T1000 (cell line): ENCODE data around the gene LCP2.
"Not testable (repeated sequence)": the region's sequence is repeated elsewhere in the genome, so short reads cannot be mapped to it uniquely, and the experiment has no call there.

Experiments
- DNase-seq: peaks from one replicate; lab custom pipeline; 2025; ENCODE audit warnings: mixed read lengths; lab: John Stamatoyannopoulos, UW

LCP2 gene

DNA sequence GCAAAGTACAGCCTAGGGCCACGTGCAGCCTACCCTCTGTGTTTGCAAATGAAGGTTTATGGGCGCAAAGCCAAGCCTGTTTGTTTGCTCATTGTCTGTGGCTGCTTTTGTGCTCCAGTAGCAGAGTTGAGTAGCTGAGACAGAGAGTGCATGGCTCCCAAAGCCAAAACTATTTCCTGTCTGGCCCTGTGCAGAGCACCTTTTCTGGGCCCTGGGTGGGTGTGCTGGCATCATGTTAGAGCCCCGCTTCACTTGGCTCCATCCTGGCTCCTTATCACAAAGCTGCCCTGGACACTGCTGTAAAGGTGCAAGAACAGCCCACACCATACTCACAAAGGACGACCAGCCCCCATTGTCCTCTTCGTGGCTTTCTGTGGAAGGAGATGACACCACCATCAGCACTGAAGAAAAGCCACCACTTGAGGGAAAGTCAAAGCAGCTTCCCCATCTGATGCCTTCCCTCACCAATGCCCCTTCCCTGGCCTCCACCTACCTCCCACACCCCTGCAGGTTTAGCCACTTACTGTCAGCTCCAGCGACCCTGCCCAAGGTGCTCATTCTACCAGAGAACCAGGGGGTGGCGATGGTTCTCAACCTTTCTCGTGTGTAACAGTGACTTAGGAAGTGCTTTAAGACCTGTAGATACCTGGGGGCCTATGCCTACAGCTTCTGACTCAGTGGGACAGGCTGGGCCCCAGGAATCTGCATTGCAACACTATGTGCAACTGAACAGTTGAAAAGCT lies 23.4 kb downstream of the LCP2 start:
- no peak for DNase-seq

DNA sequence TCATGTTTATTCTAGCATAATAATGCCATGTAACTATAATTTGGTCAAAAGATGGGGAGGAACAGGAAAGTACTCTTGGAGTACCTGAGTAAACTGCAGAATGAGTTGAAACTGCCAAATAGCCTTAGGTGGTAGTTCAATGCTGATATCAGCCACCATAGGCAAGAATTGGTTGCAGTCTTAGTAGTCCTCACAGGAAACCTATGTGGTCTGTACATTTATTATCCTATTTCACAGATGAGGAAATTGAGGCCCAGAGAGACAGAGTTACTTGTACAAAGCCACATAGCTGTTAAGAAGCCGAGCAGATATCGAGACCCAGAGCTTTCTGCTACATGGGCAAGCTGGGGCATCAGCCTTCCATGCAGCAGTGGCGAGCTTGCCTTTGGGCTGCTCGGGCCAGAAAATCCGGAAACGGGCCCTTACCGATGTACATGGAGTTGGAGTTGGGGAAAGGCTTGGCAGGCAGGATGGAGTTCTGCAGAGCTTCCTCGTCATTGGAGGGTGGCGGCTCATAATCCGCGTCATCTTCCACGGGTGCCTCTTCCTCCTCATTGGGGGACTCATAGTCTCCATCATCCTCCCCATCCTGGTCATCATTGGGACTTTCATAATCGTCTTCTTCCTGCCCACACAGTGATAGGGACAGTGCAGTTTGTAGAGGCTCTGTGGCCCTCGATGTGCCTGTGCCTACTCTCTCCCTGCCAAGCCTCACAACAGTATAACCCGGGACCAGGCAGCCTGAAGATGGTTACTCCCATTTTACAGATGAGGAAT lies 27.1 kb downstream of the LCP2 start:
- DNase-seq: no peak

DNA sequence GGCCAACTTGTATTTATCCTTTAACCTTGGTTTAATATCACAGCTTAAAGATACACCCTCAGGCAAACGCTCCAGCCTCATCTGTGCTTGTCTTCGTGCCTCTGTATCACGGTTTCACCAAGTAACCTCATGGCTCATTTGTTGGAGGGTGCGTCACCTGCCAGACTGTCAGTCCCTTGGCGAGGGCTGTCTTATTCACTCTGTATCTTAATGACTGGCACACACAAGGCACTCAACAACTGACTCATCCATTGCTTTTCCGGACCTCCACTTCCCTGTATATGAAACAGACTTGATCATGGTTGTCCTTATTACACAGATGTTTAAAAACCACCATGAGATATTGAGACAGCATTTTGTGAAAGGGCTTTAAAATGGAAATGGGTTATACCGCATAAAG lies 28.0 kb downstream of the LCP2 start:
- no peak for DNase-seq

DNA sequence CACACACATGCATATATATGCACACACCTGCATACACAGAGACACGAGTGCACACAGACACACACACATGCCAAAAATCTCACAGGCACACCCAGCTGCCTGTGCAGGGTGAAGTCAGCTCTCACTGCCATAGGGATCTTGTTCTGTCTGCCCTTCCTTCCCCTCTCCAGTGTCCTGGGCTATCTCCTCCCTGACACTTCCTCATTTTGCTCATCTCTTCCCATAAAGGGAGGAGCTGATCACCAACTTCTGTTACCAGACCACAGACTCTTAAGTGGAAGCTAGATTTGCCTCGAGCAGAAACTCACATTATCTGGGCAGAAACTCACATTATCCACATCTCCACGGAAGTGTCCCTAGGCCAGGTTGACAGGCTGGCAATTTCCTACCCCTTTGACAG lies 28.7 kb downstream of the LCP2 start:
- DNase-seq: no peak

DNA sequence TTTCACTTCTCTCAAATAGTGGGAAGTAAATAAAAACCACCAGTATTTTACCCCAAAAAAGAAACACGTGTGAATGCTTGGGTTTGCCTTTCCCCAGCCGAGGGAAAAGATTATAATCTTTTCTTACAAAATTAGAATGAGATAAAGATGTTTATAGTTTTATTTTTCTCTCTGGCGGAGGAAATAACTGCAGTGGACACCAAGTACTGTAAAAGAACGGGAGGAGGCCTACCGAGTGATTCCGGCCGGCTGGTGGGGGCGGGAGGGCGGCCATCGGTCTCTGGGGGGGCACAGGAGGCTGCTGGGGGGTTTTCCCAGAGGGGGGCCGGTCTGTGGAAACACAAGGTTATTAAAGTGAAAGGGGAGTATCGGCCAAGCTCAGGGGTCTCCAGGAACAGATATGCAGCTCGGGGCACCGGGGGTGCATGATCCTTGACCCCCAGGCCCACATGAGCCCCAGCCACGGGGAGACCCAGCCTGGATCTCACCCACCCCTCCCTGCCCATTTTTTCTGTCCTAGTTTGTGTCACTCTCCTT lies 29.4 kb downstream of the LCP2 start:
- no peak for DNase-seq

DNA sequence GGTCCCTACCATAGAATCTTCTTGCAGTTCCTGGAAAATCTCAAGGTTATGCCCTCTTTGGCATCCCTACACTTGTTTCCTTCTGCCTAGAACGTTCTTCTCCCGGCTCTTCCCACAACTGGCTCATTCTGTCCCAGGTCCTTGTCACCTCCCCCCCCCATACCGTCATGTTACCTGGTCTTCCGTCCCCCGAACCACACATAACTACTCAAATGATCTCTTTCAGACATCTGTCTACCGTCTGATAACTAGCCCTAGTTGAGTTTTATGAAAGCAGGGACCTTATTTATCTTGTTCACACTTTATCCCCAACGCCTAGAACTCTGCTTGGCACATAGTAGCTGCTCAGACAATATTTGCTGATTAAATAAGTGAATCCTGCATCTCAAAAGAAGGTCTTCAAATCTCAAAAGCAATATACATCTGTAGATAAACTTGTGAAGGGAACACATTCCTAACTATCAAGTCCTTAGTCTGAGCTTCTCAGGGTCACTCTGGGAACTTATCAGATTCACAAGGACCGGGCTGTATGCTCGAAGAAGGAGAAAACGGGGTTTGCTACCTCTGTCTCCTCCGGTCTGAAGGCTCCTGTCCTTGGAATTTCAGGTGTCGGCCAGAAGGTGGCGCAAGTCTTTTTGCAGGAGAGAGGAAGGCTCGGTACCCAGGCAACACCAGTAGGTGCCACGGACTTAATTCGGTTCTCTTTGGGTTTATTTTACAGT lies 30.0 kb downstream of the LCP2 start:
- DNase-seq: no peak

GRCh38 chr5:170266570-170267381 lies 30.8 kb downstream of the LCP2 start:
- no peak for DNase-seq

GRCh38 chr5:170265522-170265921 lies 32.1 kb downstream of the LCP2 start:
- DNase-seq: no peak

DNA sequence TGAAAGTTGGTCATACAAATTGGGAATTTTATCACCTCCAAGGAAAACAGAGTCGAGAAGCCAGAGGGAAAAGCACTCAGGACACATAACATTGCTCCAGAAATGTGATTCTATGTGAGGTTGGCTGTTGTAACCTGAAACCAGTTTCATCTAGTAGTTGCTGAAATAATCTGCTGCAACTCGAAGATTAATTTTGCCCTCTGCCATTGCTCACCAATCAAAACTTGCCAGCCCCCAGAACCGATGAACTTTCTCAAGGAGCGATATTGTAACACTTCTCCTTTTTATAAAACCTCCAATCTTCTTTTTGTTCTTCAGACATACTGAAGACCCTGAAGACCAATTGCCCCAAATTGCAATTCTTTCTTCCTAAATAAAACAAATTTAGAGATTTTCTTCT lies 33.7 kb downstream of the LCP2 start:
- no peak for DNase-seq

- DNase-seq: no peak
Measured at GRCh38 chr5:170262061-170263045, 35.2 kb downstream of the LCP2 start.

DNA sequence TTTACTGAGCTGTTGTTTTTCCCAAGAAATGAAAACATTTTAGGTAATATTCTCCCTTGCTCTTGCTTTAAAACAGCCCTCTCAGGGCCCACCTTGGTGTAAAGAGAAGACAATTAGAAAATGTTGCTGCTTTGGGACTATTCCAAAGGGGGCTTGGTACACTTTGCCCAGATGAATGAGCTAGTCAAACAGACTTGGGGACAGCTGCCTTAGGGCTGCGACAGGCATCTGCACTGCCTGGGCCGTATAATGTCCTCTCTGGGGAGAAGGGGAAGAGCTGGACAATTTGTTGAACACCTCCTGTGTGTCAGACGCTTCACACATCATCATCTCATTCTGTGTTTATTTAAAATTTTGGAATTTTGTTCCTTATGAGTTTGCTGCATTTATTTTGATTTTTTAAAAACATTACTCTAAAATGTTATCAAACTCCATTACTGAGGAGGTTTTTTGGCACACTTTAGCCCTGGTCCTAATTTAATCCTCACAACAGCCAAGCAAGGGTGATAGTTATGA lies 36.0 kb downstream of the LCP2 start:
- DNase-seq: no peak

- DNase-seq: no peak
Measured at GRCh38 chr5:170257370-170257769, 40.2 kb downstream of the LCP2 start.

GRCh38 chr5:170256571-170256970 lies 41.0 kb downstream of the LCP2 start:
- no peak for DNase-seq

GRCh38 chr5:170254056-170254455 lies 43.5 kb downstream of the LCP2 start:
- no peak for DNase-seq

DNA sequence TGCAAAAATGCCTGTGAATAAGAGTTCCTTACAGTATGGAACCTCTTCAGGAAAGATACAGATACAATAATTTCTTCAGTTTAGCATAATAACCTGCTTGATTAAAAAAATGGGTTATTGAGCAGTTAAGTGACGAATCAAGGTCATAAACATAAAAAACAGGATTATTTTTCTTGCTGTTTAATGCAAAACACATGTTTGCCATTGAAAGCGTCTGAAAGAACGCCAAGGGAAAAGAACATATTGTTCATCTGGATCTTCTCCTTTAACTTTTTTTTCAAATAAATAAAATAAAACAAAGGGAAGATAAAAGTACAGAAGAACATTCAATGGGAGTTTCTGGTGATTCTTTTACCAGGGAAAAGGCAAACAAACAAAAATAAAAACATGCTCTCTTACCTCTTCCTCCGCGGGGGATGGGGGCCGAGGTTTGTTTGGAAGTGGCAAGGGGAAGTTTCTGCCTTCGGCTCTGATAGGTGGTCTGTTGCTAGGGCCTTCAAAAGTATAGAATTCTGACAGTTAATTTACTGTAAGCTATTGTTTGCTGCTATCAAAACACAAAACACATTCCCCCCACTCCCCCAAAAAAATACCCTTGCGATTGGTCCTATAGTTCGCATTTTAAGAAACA lies 44.7 kb downstream of the LCP2 start:
- DNase-seq: no peak

DNA sequence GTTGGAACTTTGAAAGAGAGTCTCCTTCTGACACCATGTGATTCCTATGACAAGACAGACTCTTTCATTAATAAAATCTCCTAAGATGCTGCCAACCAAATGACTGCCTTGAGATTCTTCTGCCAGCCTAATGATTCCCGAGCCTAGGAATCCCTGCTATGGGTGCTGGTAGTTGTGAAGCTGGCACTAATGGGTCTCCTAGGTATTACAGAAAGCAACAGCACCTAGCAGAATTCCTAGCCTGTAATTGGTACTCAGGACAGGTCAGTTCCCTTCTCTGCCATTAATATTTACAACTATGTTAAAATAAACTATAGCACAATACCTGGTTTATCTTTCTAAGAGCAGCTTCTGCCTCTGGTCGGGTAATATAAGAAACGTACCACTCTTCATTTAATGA lies 45.5 kb downstream of the LCP2 start:
- no peak for DNase-seq

DNA sequence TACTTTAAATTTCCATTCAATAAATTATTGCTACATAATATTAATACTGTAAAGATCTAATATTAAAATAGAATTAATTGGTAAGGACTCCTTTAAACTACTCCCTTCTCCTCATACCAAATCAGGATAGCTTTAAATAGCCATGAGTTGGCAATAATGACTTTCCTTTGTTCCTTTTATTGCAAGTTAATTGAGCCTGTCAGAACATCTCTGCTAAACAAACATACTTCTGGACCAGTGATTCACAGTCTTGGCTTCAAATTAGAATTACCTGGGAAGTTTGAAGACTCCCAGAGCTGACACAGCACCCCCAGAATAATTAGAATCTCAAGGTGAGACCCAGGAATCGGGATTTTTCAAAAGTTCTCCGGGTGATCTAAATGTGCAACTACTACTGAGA lies 46.1 kb downstream of the LCP2 start:
- no peak for DNase-seq

- no peak for DNase-seq
Measured at GRCh38 chr5:170250810-170251317, 46.7 kb downstream of the LCP2 start.

DNA sequence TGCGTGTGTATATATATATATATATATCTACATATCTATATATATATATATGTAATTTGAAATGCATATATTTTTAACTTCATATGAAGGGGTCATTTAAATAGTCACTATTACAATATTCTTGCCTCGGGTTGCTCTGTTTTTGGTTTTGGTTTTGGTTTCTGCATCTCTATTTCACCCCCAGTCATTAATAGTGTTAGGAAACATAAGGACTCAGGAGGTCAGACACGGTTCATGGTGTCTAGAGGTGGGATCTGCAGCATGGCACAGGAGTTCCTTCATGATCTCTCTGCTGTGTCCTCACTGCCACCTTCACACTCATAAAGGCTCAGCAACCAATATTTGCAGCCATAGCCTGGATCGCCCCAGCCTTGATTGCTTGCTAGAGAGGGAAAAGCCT lies 48.2 kb downstream of the LCP2 start:
- DNase-seq: no peak

DNA sequence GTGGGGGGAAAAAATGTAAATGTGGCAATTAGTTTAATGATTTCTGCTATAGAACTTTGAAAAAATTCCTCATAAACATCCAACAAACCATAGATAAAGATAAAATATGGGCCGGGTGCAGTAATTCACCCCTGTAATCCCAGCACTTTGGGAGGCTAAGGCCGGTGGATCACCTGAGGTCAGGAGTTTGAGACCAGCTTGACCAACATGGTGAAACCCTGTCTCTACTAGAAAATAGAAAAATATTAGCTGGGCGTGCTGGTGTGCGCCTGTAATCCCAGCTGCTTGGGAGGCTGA lies 48.7 kb downstream of the LCP2 start:
- DNase-seq: not testable (repeated sequence)
